Measurements from ENCODE around the gene DYNLRB1. TPM values are rescaled to one million over a fixed set of nuclear protein-coding genes. Genes with fewer than 3 reads are reported as not detected.
"Not testable (repeated sequence)": the region's sequence is repeated elsewhere in the genome, so short reads cannot be mapped to it uniquely, and the experiment has no call there.

Gene DYNLRB1
- total RNA-seq, 1 experiment from 2014 or later, result 177 TPM

- H3K27me3 ChIP-seq (ENCODE audit: low read length), result no peaks in the 10 kb centered on the region
- no peaks in the 10 kb centered on the region for H3K9me3 ChIP-seq (ENCODE audit: low read length)
- H3K36me3 ChIP-seq (ENCODE audit: low read depth, low read length), result peaks cover 42% of the 10 kb centered on the region
- DNase-seq (peak; percentile 52), ATAC-seq (peak; percentile 85)
- no peak overlapping the region for H3K9ac ChIP-seq (ENCODE audit: low read length)
- ChIA-PET POLR2A (ENCODE audit: unreplicated experiment) (no interaction called here), CTCF (interaction anchor here (0.7 to 1.0 kb wide), 2 partner anchors 162 to 285 kb away, joined by 3 to 4 read pairs; no protein-coding TSS in a partner anchor)
- H3K4me1 ChIP-seq (ENCODE audit: insufficient read depth, low read length), result peaks cover 7% of the 10 kb centered on the region; the same call in 1 of the 2 replicates
- no peak overlapping the region for H3K27ac ChIP-seq (ENCODE audit: low read length)
- intact Hi-C loops (cut with micrococcal nuclease), result no loop called here
- no peak overlapping the region for H3K4me3 ChIP-seq (ENCODE audit: low read length)
- 0 out of 2 replicates have a peak, but pooled peaks cover 3% of the 10 kb centered on the region for H4K20me1 ChIP-seq (ENCODE audit: low read length)
- no peak overlapping the region for H2AFZ ChIP-seq (ENCODE audit: low read length)
- H3F3A ChIP-seq (ENCODE audit: low read length, unreplicated experiment), result no peaks in the 10 kb centered on the region
- H3K9me2 ChIP-seq (replicated peaks; ENCODE audit: low read length), result no peaks in the 10 kb centered on the region
- peak; percentile 52 for TF ChIP-seq CTCF (conservative IDR thresholded peaks at IDR 0.05; ENCODE audit: low read depth, low read length)
- no peak for TF ChIP-seq EZH2phosphoT487 (IDR thresholded peaks at IDR 0.05; ENCODE audit: borderline replicate concordance, low read length)
- H3K79me2 ChIP-seq (ENCODE audit: low read length), result no peaks in the 10 kb centered on the region
- no TSS peak for BruUV-seq (replicated peaks)
- H3K4me2 ChIP-seq (ENCODE audit: low read length), result 0 out of 2 replicates have a peak overlapping the region, but pooled peaks have one; percentile 30
Observed at GRCh38 chr20:34475979-34476736, 40.1 kb upstream of the DYNLRB1 start.

- Histone ChIP-seq H3K4me1 (ENCODE audit: insufficient read depth, low read length) (no peaks in the 10 kb centered on the region), H3K4me2 (ENCODE audit: low read length) (no peak overlapping the region), H2AFZ (ENCODE audit: low read length) (no peak overlapping the region), H3F3A (ENCODE audit: low read length, unreplicated experiment) (no peaks in the 10 kb centered on the region), H3K79me2 (ENCODE audit: low read length) (no peaks in the 10 kb centered on the region), H3K36me3 (ENCODE audit: low read depth, low read length) (peaks cover 63% of the 10 kb centered on the region), H3K27me3 (ENCODE audit: low read length) (no peaks in the 10 kb centered on the region), H3K9ac (ENCODE audit: low read length) (no peak overlapping the region), H3K9me2 (replicated peaks; ENCODE audit: low read length) (no peaks in the 10 kb centered on the region), H3K4me3 (ENCODE audit: low read length) (no peak overlapping the region), H3K27ac (ENCODE audit: low read length) (no peak overlapping the region), H4K20me1 (ENCODE audit: low read length) (0 out of 2 replicates have a peak, but pooled peaks cover 3% of the 10 kb centered on the region), H3K9me3 (ENCODE audit: low read length) (no peaks in the 10 kb centered on the region)
- BruUV-seq (replicated peaks), result no TSS peak
- ATAC-seq (no peak), DNase-seq (no peak)
- POLR2A ChIA-PET (ENCODE audit: unreplicated experiment), result no interaction called here
- intact Hi-C loops (cut with micrococcal nuclease), result no loop called here
- CTCF ChIA-PET, result no interaction called here
- TF ChIP-seq CTCF (conservative IDR thresholded peaks at IDR 0.05; ENCODE audit: low read depth, low read length) (no peak), EZH2 (IDR thresholded peaks at IDR 0.05; ENCODE audit: low read length, unreplicated experiment) (no peak), EZH2phosphoT487 (IDR thresholded peaks at IDR 0.05; ENCODE audit: borderline replicate concordance, low read length) (no peak)
Observed at GRCh38 chr20:34479627-34480026, 36.6 kb upstream of the DYNLRB1 start.

- H3K4me2 ChIP-seq (ENCODE audit: low read length); DNase-seq; CTCF ChIA-PET; H3K9ac ChIP-seq (ENCODE audit: low read length); BruUV-seq (replicated peaks); H3K79me2 ChIP-seq (ENCODE audit: low read length); H3K9me2 ChIP-seq (replicated peaks; ENCODE audit: low read length); H2AFZ ChIP-seq (ENCODE audit: low read length); H3F3A ChIP-seq (ENCODE audit: low read length, unreplicated experiment); intact Hi-C loops (cut with micrococcal nuclease); H3K4me1 ChIP-seq (ENCODE audit: insufficient read depth, low read length); H3K9me3 ChIP-seq (ENCODE audit: low read length); H3K27me3 ChIP-seq (ENCODE audit: low read length); H4K20me1 ChIP-seq (ENCODE audit: low read length); H3K27ac ChIP-seq (ENCODE audit: low read length); ATAC-seq; H3K4me3 ChIP-seq (ENCODE audit: low read length): not testable (repeated sequence)
- POLR2A ChIA-PET (ENCODE audit: unreplicated experiment), result interaction anchor here (0.6 kb wide), 1 partner anchor 26 kb away, joined by 5 read pairs; no protein-coding TSS in a partner anchor
- peaks cover 69% of the 10 kb centered on the region for H3K36me3 ChIP-seq (ENCODE audit: low read depth, low read length)
Observed at GRCh38 chr20:34482154-34482553, 34.1 kb upstream of the DYNLRB1 start.

- BruUV-seq (replicated peaks); H3K4me3 ChIP-seq (ENCODE audit: low read length); H2AFZ ChIP-seq (ENCODE audit: low read length); H3K4me1 ChIP-seq (ENCODE audit: insufficient read depth, low read length); POLR2A ChIA-PET (ENCODE audit: unreplicated experiment); H3K9ac ChIP-seq (ENCODE audit: low read length); CTCF ChIA-PET; H3K27me3 ChIP-seq (ENCODE audit: low read length); ATAC-seq; H3K79me2 ChIP-seq (ENCODE audit: low read length); H3K9me3 ChIP-seq (ENCODE audit: low read length); DNase-seq; H4K20me1 ChIP-seq (ENCODE audit: low read length); H3K4me2 ChIP-seq (ENCODE audit: low read length); H3K9me2 ChIP-seq (replicated peaks; ENCODE audit: low read length); intact Hi-C loops (cut with micrococcal nuclease); H3K27ac ChIP-seq (ENCODE audit: low read length); H3F3A ChIP-seq (ENCODE audit: low read length, unreplicated experiment): not testable (repeated sequence)
- H3K36me3 ChIP-seq (ENCODE audit: low read depth, low read length), result peaks cover 75% of the 10 kb centered on the region
Observed at GRCh38 chr20:34483585-34484220, 32.5 kb upstream of the DYNLRB1 start.
